GM10266 (cell line): ENCODE measurements around the gene MED25.

Source experiments
- DNase-seq: peaks from one replicate; pipeline ENCODE4 v3.0.0; 2012; ENCODE audit errors: extremely low spot score
- TF ChIP-seq, protein P1 (sequence below): IDR thresholded peaks from 2 replicates; pipeline ENCODE4 v1.5.1; 2012; ENCODE audit warnings: mild to moderate bottlenecking, low read depth; ENCODE audit not compliant: control insufficient read depth, insufficient read depth; ENCODE audit errors: missing control alignments

The MED25 gene

DNA sequence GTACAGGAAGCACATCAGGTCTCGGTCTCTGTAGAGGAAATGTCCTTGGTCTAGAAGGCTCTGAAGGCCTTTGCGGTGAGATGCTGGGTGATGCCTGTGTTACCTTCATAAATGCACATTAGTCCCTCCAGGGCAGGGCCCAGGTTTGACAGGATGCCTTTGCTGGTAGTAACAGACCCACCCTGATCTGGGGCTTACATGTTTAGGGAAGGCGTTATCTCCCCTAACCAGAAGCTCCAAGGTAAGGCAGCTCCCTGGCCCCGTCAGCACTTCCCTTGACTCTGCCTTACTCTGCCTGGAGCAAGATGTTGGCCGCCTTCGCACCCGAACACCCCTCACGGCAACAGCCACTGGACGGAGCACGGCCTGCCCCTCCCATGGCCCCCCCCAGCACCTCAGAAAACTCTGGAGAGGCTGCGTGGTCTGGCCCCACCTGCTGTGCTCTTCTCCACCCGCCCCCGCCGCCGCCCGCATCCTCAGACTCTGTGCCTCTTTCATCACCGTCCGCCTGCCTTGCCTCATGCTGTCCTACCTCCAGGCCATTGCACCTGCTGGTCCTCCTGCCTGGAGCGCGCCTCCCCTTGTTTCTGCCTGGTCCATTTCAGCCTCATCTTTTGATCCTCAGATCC lies 42.2 kb upstream of the MED25 start:
- TF ChIP-seq, protein P1, sequence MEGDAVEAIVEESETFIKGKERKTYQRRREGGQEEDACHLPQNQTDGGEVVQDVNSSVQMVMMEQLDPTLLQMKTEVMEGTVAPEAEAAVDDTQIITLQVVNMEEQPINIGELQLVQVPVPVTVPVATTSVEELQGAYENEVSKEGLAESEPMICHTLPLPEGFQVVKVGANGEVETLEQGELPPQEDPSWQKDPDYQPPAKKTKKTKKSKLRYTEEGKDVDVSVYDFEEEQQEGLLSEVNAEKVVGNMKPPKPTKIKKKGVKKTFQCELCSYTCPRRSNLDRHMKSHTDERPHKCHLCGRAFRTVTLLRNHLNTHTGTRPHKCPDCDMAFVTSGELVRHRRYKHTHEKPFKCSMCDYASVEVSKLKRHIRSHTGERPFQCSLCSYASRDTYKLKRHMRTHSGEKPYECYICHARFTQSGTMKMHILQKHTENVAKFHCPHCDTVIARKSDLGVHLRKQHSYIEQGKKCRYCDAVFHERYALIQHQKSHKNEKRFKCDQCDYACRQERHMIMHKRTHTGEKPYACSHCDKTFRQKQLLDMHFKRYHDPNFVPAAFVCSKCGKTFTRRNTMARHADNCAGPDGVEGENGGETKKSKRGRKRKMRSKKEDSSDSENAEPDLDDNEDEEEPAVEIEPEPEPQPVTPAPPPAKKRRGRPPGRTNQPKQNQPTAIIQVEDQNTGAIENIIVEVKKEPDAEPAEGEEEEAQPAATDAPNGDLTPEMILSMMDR = no peak

DNA sequence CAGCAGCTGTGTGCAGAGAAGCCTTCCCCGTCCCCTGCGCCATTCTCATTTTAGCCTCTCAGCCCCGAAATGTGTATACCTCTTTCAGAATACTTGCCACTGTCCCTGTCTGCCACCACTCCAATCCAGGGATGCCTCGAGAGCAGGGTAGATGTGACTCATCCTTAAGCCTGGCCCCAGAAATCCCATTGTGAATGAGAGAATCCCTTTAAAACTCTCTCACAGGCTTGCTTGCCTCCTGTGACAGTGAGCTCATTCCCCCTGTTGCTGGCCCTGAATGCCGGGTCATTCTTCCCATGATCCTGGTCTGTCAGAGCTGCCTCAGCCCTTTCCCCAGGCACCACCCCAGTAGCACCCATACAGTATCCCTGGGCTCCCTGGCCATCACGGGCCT lies 41.7 kb upstream of the MED25 start:
- TF ChIP-seq, protein P1 = no peak
- DNase-seq = no peak

More for the DNA sequence above, 42.2 kb upstream of the MED25 start:
- DNase-seq = no peak

DNA sequence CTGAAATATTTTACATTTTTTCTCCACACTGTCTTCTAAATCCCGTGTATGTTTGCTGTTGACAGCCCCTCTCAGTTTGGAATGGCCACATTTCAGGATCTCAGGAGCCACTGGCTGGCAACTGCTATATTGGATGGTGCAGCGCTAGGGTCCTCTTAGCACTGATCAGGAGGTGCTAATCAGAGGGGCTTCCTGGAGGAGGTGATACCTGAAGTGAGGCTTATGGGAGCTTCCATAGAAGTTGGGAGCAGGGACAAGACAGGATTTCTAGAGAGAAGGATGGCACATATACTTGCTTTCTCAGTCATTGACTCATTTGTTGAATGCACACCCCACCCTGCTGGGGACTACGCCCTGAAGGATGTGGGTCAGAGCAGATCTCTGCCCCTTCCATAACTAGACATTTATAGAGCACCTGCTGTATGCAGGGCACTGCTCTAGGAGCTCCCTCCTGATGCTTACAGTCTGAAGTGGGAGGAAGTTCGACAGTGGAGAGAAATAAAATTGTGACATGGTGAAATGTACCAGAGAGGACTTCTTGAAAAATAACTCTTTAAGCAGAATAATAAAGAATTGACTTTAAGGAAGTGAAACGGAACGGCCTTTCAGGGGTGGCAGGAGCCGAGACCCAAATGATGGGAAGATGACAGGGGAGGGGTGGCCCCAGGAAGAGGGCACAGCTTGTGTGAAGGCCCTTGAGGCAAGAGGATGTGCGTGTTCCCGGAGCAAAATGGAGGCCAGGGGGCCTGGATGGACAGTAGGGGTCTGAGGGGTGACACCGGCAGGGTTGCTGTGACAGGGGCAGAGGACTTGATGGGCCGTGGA lies 38.1 kb upstream of the MED25 start:
- no peak for DNase-seq
- TF ChIP-seq, protein P1 = no peak

DNA sequence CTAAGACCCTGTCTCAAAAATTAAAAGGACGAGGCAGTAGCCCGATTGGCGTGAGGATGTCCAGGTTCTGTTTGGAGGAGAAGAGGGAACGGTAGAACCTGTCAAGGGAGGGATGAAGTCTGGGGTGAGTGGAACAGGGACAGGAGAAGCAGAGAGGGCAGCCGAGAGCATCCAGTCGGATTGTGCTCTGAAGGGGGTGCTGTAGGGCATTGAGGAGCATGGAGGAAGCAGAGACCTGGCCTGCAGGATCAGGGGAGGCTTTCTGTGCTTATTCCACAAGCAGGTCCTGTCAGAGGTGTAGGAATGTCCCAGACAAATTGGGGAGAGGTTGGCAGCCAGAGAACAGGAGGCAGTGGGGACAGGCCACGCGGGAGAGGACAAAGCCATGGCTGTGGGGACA lies 37.2 kb upstream of the MED25 start:
- TF ChIP-seq, protein P1 = no peak
- DNase-seq = no peak

DNA sequence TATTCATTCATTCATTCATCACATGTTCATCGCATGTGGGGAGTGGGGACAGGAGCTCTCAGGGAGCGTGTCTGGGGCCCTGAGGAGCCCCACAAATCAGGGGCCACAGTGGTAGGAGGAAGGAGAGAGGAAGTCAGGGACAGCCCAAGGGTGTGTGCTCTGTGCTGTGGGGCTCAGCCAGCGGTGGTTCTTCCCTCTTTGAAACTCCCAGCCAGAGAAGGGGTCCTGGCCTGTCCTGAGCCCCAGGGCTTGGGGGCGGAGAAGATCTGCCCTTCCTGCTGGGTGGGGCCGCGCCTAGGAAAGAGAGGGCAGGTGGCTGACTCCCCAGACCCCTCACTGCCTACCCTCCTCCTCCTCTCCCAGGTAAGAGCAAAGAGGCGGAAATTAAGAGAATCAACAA lies 36.7 kb upstream of the MED25 start:
- DNase-seq = no peak
- TF ChIP-seq, protein P1 = no peak

DNA sequence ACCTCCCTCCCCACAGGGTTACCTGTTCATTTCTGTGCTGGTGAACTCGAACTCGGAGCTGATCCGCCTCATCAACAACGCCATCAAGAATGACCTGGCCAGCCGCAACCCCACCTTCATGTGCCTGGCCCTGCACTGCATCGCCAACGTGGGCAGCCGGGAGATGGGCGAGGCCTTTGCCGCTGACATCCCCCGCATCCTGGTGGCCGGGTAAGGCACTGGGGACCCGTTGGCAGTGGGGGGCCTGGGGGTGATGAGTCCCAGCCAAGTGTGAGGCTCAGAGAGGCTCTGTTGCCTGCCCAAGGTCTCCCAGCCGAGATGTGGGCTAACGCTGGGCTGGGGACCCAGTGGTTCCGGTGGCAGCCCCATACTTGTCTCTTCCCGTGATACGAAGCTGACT lies 35.6 kb upstream of the MED25 start:
- no peak for DNase-seq
- TF ChIP-seq, protein P1 = no peak

DNA sequence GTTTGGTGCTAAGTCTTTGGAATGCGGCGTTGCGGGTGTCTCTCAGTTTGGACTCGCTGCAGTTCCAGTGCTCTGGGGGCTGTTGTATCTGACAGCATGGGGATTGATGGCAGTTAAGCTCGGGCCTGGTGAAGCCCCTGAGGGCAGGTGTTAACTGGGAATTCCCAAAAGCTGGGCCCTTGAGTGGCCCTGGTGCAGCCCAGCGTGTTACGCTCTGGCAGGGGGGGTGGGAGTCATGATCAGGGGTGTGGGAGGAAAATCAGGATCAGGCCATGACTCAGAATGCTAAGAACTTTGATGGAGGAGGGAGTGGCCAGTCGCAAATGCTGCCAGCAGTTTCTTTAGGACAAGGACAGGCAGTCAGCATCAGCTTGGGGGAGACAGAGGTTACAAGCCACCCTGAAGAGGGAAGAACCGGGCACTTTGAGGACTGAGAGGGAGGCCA lies 31.7 kb upstream of the MED25 start:
- DNase-seq = no peak
- TF ChIP-seq, protein P1 = no peak
